ENCODE data around the gene CCNL2. TPM values are rescaled to one million over a fixed set of nuclear protein-coding genes. Genes with fewer than 3 reads are reported as not detected.

The CCNL2 gene
- total and polyA plus RNA-seq, 8 donors = 49.2 to 409 (median 84.1) TPM

DNA sequence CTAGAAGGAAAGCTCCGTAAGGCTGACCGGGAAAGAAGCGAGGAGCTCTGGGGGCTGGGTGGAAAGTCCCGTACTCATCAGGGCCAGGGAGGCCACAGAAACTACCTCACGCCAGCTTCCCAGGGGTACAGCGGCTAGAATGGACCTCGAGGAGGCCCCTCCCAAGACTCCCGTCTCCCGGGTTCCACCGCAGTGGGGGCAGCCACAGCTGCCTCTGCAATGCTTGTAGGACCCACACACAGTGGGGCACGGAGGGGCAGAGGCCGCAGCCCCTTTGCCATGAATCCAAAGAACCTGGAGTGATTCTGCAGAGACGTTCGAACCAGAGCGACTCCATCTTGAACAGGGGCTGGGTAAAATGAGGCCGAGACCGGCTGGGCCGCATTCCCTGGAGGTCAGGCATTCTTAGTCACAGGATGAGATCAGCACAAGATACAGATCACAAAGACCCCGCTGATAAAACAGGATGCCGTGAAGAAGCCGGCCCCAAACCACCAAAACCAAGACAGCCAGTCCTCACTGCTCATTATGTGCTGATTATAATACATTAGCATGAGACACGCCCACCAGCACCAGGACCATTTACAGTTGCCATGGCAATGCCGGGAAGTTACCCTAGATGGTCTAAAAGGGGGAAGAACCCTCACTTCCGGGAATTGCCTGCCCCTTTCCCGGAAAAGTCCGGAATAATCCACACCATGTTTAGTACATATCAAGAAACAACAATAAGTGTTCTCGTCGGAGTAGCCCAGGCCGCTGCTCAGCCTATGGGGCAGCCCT lies 23.5 kb upstream of the CCNL2 start:
- FAIRE-seq = no peak
- WGBS, 2 donors = 79% methylated on average over 29 of the region's 29 CpGs

DNA sequence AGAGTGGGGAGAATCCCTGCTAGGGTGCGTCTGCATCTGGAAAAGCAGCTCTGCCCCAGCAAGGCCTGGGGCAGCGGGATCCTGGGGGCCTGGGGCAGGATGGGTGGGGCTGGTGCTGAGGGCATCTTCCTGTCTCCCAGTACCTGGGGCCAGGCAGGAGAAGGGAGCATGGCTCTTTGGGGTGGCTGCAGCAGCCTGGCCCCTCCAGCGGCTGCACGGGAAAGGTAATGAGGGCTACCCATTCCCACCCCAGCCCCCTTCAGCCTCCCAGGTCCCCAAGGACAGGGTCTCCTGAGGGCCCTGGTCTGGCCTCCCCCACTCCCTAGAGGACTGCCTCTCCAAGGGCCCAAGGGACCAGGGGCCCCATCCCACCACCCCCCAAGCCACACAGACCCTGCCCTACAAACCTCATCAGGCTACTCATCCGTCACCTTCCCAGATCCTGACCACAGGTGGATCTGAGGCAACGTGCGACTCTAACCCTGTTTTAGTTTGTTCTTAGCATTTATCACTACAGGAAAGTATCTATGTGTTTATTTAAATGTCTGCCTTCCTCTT lies 22.9 kb upstream of the CCNL2 start:
- 93% methylated on average over 7 of the region's 7 CpGs for WGBS, 2 donors
- Histone ChIP-seq H3K9me3 (no peaks in the 10 kb centered on the region), H3K27ac (peak overlapping the region in 2 of 4 donors; percentile 68 to 69), H3K36me3 (no peaks in the 10 kb centered on the region), H3K4me3 (no peak overlapping the region), H3K4me1 (peaks cover 0 to 14% (median 4%) of the 10 kb centered on the region in 3 donors), H3K27me3 (no peaks in the 10 kb centered on the region)
- FAIRE-seq (no peak), DNase-seq (peak in 2 of 6 donors; percentile 28 to 49), ATAC-seq (no peak)
- TF ChIP-seq, protein P1, sequence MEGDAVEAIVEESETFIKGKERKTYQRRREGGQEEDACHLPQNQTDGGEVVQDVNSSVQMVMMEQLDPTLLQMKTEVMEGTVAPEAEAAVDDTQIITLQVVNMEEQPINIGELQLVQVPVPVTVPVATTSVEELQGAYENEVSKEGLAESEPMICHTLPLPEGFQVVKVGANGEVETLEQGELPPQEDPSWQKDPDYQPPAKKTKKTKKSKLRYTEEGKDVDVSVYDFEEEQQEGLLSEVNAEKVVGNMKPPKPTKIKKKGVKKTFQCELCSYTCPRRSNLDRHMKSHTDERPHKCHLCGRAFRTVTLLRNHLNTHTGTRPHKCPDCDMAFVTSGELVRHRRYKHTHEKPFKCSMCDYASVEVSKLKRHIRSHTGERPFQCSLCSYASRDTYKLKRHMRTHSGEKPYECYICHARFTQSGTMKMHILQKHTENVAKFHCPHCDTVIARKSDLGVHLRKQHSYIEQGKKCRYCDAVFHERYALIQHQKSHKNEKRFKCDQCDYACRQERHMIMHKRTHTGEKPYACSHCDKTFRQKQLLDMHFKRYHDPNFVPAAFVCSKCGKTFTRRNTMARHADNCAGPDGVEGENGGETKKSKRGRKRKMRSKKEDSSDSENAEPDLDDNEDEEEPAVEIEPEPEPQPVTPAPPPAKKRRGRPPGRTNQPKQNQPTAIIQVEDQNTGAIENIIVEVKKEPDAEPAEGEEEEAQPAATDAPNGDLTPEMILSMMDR (IDR thresholded peaks at IDR 0.05) = no peak
- intact Hi-C loops (cut with DNase I) = no loop called here

More for the DNA sequence above, 23.5 kb upstream of the CCNL2 start:
- Histone ChIP-seq H3K4me3 (no peak overlapping the region), H3K36me3 (no peaks in the 10 kb centered on the region), H3K27me3 (no peaks in the 10 kb centered on the region), H3K4me1 (peaks cover 0 to 14% (median 4%) of the 10 kb centered on the region in 3 donors), H3K27ac (no peak overlapping the region), H3K9me3 (no peaks in the 10 kb centered on the region)
- no peak for ATAC-seq
- peak in 2 of 6 donors; percentile 12 to 53 for DNase-seq
- intact Hi-C loops (cut with DNase I) = no loop called here
- TF ChIP-seq, protein P1 (IDR thresholded peaks at IDR 0.05) = no peak

DNA sequence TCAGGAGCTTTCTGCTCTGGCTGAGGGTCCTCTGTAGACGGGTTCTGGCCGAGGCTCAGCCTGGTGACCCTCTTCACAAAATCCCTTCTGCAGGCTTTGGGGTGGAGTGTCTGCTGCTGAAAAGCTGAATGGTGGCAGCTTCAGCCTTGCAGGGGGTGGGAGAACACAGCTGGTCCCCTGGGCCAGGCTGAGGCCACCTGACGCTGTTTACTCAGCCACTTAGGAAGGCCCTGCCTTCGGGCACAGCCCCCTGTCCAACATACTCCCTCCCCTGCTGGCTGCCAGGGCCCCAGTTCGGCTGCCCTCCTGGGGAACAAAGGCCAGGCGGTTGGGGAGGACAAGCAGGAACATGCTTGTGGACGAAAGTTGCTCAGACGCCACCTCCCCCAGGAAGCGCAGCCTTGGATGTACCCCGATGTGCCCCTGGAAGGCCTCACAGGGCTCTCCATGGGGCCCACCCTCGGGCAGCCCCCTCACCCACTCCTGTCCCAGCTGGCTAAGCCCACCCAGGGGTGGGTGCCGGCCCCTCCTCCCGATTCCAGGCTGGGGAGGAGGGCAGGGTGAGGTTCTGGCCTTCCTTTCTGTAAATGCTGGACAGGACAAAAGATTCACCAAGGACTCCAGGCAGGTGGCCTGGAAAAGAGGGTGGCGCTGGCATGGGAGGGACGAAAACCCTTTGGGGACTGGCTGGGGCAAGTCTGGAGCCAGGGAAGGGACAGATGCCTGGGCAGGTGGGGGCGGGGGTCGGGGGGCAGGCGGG lies 22.2 kb upstream of the CCNL2 start, which contains the start of gene ANKRD65:
Gene ANKRD65 (minus strand): TSS at position 130 of the 760 bp plus-strand sequence. CDS start 271 bp downstream, outside the sequence.
- Histone ChIP-seq H3K36me3 (no peaks in the 10 kb centered on the region), H3K27ac (peak within 1 kb of the TSS; percentile 39 to 76 (median 68)), H3K9me3 (no peaks in the 10 kb centered on the region), H3K27me3 (no peaks in the 10 kb centered on the region), H3K4me1 (peaks cover 0 to 14% (median 4%) of the 10 kb centered on the region in 3 donors), H3K4me3 (peak within 1 kb of the TSS; percentile 7 to 49 (median 20))
- intact Hi-C loops (cut with DNase I) = no loop called here
- ATAC-seq (peak in 3 of 4 donors; percentile 80 to 85 (median 84)), FAIRE-seq (no peak), DNase-seq (peak in 5 of 6 donors; percentile 14 to 85 (median 69))
- TF ChIP-seq, protein P1 (IDR thresholded peaks at IDR 0.05) = no peak
- WGBS, 2 donors = 64 to 76% methylated on average over 15 to 18 of the region's 18 CpGs

DNA sequence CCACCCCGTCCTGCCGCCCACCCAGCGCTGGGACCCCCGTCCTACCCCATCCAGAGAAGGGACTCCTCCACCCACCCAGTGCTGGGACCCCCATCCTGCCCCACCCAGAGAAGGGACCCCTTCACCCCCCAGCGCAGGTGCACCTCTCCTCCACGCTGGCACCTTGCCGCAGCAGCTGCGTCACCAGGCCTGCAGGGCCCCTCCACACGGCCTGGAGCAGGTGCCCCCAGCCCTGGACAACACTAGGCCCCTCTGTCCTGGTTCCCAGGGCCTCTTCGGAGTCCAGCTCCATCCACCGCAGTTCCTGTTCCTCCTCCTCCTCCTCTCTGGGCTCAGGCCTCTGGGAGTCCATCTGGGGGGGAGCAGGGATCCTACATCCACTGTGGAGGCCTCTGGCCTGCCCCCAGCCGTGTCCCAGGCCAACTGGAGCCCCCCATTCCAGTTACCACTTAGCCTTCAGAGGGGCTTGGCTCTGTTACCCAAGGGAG lies 21.6 kb upstream of the CCNL2 start:
- TF ChIP-seq, protein P1 (IDR thresholded peaks at IDR 0.05) = no peak
- Histone ChIP-seq H3K27ac (peak overlapping the region in 3 of 4 donors; percentile 56 to 76 (median 69)), H3K4me1 (peaks cover 0 to 14% (median 4%) of the 10 kb centered on the region in 3 donors), H3K9me3 (no peaks in the 10 kb centered on the region), H3K36me3 (no peaks in the 10 kb centered on the region), H3K27me3 (no peaks in the 10 kb centered on the region), H3K4me3 (peak overlapping the region; percentile 7 to 49 (median 20))
- intact Hi-C loops (cut with DNase I) = no loop called here
- FAIRE-seq (no peak), DNase-seq (peak in 3 of 6 donors; percentile 35 to 77 (median 37)), ATAC-seq (peak; percentile 18 to 35 (median 26))
- WGBS, 2 donors = 38 to 45% methylated on average over 8 to 12 of the region's 12 CpGs
